ENCODE results near the gene COBL.
A peak's percentile ranks its signal among the peaks of the same experiment; 100 is the strongest.

COBL gene

DNA sequence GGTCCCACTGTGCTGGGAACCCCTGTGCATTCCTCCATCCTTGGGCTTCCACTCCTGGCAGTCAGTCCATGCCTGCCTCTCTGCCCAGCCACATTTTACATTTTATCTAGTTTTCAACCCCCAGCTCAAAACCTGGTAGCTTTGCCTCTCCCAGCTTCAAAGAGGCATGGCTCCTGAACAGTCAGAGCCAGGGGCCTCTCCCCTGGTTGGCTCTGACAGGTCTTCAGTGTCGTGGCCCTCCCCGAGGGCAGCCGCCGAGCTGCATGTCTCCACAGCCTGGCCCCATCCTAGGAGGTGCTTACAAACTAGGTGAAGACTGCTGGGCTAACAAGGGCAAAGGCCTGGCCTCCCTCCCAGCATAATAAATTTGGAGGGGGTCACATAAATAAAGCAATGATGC is 14.8 kb downstream of the COBL start:
- no peak for DNase-seq

DNA sequence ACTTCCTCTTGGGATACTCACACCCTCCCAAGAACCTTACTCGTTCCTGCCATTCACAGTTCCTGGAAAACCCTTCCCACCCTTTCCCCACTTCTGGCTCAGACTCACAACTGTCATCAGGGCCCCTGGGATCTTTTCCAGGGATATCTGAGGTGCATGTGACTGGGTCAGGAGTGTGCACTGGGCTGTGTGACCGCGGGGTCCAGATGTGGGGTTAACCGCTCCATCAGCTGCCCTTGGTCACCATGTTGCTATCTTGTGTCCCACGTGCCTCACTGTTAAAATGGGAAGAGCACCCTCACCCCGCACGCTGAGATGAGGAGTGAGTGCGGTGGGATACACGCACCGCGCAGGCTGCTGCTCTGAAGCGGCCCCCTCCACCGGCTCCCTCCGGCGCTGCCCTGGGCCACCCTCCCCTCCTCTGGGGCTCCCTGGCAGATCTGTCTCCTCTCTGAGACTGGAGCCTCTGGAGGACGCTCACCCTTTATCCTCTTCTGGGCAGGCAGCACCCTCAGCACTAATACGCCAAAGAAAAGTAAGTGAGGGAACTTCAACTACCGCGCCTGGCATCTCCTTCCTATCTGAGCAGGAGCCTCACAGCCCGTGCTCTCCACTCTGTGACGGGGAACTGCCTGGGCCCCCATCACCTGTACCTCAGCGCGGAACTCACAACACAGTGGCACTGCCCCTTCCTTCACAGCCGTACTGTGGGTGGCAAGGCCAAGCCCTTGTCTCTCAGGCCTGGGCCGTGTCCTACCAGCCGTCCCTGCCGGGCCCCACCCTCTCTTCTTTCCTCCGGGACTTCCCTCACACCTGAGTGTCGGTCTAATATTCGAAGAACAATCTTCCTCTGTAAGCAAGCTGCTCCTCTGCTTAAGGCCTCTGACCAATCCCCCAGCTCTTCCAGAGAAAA is 15.6 kb downstream of the COBL start:
- DNase-seq, result no peak

DNA sequence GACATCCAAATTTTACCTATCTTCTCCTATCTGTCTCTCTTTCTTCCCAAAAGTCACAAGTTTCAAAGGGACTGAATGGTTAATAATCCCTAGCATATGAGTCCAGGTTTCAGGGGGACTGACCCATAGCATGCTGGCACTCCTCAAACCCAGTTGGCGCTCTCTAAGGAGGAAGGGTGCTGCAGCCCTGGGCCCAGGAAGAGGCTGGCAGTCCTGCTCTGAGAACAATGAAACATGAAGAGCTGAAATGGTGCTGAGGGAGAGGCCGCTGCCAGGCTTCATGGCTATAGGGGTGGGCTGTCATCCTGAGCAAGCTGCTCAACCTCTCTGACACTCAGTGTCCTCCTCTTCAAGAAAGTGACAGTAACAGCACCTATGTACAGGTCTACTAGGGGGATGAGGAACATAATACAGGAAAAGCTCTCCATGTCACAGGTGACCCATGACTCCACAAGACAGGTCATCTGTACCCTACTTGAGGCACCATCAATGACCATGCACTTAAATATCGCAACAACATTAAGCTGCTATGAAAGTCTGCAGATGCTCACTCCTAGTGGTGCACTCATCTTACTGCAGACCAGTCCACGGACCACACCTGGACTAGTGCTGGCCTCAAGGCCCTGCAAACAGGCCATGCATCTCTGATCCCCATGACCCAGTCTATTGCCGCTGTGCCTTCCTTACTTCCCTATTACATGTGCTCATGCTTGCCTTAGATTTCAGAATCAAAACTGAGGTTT is 17.0 kb downstream of the COBL start:
- no peak for DNase-seq

DNA sequence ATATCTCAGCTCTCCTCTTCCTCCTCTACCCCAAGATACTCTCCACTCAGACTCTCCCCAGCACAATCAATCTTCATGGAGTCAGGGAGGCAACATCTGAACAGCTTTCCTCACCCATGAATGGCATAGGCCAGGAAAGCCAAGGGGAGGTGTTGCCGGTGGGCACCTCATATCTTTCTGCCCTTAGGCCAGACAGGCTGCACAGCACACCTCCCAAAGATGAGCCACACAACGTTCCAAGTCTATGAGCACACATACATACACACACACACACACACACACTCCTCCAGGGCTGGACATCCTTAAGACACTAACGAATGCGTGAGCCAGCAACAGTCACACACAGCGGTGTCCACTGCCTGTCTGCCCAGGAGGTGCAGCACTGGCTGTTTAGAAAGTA is 17.7 kb downstream of the COBL start:
- no peak for DNase-seq

DNA sequence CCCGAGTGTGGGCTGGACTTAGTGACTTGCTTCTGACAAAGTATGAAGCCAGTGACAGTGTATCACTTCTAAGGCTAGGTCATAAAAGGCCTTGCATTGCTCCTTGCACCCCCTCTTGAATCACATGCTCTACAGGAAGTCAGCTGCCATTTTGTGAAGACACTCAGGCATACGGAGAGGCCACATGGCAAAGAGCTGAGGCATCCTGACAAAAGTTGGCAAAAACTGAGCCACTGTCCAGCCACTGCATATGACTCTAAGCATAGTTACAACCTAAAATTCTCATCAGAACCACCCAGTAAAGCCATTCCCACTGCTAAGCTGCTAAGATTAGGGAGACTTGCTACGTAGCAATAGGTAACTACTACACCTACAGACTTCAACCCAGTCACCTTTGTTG is 18.6 kb downstream of the COBL start:
- DNase-seq, result no peak

DNA sequence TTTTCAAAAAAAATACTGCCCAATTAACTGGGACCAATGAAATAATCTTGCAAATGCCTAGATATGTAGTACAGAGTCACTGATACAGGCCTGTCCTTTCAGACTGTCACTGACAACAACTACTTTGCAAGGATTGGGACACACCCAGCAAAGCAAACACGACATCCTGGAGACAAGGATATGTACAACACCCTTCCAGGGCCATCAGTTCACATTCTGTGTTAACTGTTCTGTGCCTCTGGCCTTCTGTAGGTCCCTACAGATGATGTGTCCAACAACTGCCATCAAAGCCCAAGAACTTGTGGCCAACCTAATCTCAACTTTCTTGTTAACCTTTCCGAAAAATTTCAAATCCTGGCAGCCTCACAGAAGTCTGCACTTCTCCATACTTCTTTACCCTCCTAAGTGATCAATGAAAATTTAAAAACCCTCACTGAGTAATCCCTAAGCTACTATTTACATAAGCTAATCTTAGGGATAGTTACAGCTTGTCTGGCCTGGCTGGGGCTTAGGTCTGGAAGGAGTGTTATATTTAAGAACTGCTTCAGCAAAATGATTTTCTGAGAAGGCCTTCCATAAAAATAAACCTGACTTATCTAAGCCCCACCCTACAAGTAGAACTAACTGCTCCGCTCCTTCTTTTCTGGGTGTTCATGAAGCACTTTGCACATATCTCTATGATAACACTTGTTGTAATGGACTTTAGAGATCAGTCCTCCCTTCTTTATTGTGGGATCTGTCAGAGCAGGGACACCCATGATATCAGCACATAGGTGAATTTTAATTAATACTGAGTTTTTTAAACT is 21.0 kb downstream of the COBL start:
- peak; percentile 23 for DNase-seq

DNA sequence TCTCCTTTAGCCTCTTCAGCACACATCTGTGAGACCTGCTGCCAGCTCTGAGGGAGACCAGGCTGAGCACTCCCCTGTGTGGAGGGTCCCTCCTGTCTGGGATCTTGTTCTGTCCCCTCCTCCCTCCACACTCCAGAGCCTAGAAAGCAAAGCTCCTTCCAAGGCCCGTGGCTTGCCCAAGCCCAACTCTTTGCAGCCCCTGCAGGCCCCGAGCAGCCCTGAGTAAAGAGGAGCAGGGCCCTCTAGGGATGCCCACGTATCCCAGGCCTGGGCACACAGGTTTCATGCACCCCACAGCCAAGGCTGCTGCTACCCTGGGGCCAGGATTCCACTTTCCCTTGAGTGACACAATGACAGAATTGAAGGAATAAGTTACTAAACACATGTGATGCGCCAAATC is 24.0 kb downstream of the COBL start:
- no peak for DNase-seq

DNA sequence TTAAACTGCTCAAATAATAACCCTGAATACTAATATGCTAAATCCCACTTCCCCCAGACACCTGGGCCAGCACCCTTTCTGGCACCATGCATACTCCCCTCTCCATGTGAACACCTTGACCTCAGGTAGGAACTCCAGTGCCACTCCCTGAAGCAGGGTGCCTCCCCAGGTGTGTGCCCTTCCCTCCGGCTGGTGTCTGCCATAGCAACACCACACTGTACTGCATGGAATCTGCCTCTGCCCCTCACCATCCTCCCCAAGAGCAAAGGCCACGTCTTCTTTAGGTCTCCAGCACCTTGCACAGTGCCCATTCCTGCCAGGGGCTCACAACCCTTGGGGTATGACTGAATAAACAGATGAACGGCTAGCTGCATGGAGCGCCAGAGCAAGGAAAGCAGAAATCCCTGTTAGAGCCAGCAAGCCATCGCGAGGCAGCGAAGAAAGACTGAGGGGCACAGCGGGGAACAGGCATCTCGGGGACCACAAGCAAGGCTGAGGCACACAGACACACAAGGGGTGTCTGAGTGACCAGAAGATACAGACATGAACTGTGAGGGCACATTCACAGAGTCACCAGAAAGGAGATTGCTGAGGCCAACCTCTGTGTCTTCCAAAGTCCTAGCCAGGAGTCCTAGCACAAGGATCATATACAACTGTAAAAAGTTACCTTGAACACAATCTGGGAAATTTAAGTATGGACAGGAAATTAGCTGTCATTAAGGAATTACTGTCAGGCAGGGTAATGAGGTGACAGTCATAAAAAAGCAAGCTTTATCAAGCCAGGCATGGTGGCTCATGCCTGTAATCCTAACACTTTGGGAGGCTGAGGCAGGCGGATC is 25.7 kb downstream of the COBL start:
- DNase-seq, result no peak

DNA sequence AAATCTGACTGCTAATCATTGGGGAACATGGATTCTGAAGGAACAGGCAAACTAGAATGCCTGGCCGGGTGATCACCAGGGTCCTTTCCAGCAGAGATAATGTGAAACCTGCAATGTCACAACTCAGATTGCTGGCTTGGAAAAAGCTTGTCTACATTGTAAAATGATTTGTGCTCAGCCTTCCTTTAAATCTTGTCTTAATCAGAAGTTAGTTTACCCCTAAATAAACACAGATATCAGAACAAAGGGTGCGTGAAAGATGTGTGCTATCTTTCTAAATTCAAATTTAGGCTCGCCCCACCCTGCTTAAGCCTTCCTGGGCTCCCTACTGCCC is 26.3 kb downstream of the COBL start:
- DNase-seq, result no peak

DNA sequence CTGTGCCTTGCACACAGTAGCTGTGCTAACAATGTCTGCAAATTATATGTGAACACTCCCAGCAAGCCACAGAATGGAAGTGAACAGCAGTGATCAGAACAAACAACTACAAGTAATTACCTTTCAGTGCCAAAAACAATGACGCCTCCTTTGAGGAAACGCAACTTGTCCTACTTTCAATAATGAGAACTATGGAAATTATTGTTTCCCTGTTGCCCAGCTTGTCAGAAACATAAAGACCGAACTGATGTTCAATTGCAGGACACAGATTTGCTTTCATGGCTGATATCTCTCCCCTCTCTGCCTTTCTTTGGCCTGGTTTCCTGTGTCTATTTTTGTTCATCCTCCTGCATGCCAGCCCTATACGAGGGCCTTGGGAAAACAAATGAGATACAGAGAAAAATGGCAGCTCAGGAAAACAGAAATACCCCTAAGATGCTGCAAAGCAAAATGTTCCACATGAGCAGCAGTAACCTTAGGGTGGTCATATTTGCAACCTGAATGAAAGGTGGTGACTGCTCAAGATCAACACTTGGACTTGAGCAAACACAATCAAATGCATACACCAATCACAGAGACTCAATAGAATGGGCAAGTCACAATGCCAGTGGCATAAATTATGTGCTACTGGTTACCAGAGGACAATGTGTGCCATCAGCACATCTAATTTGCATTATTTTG is 26.8 kb downstream of the COBL start:
- peak; percentile 54 for DNase-seq

DNA sequence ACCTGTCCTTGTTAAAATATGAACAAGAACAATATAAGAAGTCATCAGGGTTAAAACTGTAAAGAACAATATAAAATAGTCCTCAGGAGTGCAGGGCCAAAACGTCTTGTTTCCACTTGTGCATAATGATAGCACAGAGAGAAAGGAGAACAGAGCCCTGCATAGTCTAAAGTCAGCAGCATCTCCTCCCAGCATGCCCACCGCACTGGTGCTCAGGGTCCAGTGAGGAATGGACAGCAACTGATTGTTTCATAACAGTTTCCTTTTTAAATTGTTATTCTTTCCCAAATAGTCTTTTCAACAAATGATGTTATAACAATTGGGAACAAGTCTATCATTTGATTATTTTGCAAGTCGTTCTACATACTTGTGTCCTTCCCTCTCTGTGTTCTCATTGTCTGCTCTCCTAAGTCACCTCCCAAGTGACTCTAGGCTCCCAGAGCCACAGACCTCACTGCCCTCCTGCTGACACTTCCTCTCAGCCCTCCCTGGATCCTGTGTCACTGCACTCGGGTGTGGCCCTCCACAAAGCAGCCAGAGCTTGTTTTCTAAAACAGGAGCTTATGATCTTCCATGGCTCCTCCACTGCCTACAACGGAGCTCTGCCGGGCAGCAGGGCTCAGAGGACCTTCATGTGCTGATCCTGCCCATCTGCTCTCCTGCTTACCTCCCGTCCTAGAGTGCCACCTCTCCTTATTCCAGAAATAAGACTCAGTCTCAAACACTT is 27.6 kb downstream of the COBL start:
- DNase-seq, result peak; percentile 67

DNA sequence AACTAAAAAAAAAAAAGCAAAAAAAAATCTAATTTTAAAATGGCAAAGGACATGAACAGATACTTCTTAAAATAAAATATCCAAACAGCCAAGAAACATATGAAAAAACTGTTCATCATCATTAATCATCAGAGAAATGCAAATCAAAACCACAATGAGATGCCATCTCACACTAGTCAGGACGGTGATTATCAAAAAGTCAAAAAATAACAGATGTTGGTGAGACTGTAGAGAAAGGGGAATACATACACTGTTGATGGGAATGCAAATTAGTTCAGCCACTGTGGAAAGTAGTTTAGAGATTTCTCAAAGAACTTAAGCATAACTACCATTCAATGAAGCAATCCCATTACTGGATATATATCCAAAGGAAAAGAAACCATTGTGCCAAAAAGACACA is 30.2 kb downstream of the COBL start:
- no peak for DNase-seq

DNA sequence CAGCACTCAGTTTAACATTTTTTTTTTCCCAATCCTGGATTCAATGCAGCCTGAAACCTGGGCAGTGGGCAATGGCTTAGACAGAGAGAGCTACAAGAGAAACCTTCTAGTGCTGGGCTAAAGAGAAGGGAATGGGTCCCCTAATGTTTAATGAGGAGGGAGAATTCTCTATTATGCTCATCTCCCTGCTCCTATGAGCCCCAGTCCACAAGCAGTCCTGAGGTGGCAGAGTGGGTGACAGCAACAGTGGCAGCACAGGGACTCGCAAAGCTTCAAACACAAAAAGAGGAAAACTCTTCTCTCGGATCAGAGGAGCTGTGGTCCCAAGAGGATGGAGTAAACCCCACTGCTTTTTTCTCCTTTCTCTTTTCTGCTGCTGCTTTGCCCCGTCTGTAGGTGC is 36.5 kb downstream of the COBL start:
- no peak for DNase-seq

DNA sequence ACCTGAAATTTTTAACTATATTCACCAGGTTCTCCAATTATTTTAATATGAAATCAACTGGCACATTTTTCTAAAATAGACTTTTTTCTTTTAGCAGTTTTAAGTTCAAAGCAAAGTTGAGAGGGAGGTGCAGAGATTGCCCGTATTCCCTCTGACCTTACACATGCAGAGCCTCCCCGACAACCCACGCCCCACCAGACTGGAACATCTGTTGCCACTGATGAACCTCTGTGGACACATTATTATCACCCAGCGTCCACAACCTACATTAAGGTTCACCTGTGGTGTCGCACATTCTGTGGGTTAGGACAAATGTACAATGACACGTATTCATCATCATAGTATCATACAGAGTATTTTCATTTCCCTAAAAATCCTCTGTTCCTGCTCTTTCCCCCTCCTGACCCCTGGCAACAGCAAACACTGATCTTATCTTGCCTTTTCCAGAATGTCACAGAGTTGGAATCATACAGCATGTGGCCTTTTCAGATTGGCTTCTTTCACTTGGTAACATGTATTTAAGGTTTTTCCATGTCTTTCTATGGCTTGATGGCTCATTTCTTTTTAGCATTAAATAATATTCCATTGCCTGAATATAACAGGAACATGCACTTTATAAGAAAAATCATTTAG is 37.1 kb downstream of the COBL start:
- DNase-seq, result no peak

DNA sequence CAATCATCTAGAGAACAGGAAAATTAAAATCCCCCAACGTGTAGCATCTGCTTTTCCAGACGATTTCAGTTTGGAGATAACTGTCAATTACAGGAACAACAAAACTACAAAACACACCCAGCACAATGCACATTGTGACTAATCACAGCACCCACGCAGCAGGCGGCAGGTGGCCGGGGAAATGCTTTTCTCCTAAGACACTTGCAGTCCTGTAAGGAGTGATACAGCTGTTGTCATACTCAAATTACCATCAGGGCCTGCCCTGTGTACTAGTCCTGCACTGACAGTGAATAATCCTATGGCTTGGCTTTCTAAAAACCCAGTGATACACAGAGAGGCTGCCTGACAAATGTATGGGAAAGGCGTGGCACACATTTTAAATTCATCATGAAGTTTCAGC is 37.8 kb downstream of the COBL start:
- DNase-seq, result peak; percentile 77

DNA sequence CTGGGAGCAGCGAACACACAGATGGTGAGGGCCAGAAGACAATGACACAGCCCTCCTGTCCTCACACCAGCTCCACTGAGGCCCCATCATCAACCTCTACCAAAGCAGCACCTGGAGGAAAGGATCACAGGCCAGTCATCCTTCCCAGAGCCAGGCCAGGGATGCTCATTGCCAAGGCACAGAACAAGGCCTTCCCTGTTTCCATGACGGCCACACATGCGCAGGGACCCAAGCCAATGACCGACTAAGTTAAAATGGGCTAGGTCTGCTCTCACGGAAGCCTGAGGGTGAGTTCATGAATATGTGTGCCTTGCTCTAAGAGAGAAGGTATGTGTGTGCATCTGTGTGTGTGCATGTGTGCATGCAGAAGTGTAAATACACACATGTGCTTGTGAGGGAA is 39.6 kb downstream of the COBL start:
- no peak for DNase-seq

DNA sequence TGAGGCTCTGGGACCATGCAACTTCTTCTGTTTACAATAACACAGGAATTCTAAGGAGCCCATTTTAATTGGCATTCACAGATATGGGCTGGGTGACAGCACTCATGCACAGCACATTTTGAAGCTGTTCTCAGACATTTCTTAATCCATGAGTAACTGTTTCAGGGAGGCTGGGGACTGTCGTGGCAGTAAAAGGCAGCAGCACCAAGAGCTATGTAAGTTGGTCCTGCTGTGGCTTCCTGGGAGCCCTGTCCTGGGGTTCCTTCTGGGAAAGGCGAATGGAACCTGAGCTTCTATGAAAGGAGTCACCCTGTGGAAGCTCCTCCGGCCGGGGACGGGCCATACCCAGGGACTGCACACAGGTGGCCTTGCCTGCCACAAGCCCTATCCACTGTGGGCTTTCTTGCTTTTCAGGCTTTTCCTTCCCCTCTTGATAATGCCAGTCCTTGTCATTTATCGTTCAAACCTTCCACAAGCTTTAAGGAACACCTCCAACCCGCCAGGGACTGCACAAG is 40.5 kb downstream of the COBL start:
- DNase-seq, result no peak

DNA sequence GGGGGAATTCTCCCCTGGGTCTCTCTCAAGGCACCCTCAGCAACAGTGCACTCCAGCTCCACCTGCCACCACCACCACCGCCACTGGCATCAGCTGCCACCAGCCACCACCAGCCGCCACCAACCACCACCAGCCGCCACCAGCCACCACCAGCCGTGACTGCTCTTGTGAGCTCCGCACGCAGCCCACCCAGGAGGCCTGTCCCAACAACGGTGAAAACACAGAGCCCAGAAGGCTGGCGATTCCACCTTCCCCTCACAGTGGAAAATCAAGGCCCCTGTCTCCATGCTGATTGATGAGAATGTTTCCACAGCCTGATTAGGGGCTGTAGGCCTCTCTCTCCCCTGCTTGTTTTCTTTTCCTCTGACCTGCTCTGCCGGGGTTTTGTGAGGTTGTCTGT is 41.1 kb downstream of the COBL start:
- peak; percentile 54 for DNase-seq

DNA sequence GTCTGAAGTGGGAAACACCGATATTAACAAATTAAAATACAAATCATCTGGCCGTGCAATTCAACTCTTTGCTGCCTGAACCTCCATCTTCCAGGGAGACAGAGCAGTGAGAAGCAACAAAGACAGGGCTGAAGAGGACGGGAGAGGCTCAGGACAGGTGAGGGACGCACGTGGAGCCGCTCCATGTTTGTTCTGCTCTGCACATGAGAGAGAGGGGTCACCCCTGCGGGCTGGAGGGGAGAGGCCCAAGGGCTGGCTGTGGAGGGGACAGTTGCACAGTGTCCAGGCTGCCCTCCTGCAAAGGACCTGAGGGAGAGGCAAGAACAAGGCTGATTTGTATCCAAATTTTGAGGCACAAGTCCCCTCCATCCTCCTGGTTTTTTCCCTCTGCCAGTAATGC is 41.7 kb downstream of the COBL start:
- DNase-seq, result no peak

DNA sequence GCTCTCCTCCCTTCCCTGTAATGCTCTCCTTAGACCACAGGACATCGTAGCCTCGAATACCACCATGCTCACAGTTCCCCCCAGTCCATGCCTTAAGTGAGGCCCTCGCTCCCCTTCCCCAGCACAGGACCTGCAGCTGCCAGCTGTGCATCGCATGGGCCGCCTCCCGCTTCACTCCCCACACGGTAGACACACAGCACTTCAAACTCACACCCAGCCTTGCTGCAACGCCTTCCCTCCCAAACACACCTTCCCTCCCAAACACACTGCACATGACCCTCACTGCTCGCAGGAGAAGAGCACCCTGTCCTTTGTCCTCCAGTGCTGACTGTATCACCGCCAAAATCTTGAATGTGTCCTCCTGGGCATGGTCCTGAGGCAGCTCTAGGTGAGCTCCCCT is 42.6 kb downstream of the COBL start:
- no peak for DNase-seq

DNA sequence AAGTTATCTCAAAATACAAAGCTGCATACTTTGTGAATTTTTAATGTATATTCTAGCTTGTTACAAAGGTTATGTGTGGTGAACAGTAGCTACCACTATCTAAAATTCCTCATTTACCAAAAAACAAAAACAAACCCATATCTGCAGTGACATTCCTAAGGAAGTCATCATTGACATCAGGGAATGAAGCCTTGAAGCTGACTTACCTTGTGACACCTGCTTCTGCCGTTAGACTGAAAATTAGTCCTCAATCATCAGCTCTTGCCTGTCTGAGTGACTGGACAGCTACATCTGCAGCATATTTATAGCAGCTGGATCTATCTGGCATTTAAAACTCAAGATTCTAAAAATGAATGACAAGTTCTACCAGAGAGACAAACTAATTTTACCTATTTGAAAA is 43.2 kb downstream of the COBL start:
- DNase-seq, result no peak
